Stimulated activated CD4-positive, alpha-beta T cell treated with anti-CD3 and anti-CD28 coated beads, Interleukin-4, amount 100 ng/mL, for 48 hours (primary cell): ENCODE measurements around the gene MBNL3.

Experiments
- DNase-seq, 2 donors: peaks; one replicate each; pipeline ENCODE4 v3.0.0-alpha.2; 2020; ENCODE audit warnings: low read depth in 2 of 2

The MBNL3 gene

DNA sequence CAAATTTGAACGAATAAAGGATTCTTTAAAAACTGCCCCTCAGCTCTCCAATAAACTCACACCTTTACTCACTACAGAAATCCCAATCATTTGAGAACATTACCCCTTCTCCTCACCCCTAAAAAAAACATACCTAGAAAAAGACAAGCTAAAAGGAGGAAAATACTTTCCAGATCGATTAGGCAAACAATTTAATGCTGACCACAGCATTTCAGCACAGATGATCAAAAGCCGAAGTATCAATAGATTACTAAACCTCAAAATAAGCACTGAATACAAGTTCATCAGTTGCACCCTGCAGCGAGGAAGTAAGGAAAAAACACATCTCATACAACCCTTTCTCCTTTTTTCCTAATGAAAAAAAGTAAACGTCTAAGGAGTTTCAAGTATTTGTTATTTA, 65.5 kb downstream of the MBNL3 start:
- DNase-seq: no peak

- DNase-seq: no peak
These were observed 73.8 kb downstream of the MBNL3 start for GRCh38 chrX:132415012-132415411.

GRCh38 chrX:132414404-132414803, 74.4 kb downstream of the MBNL3 start:
- DNase-seq: no peak

DNA sequence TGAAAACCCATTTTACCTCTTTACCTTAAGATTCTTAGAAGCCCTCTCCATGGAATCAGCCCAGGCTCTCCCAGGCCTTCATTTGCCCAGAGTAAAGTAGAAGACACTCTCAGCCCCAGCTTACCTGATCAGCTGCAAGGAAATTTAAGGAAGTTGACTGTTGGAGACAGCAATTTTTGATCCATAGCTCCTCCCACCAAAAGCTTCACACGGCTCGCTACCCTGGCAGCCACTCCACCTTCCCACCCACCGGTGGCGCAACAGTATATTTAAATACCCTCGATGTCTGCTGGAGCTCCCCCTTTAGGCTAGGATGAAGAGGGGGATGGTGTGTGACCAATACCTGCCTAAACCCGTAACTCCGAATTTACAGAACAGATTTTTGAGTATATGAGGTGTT, 75.4 kb downstream of the MBNL3 start:
- no peak for DNase-seq

- DNase-seq: no peak
These were observed 76.6 kb downstream of the MBNL3 start for GRCh38 chrX:132412208-132412607.

- no peak for DNase-seq
These were observed 77.4 kb downstream of the MBNL3 start for GRCh38 chrX:132411310-132411977.

DNA sequence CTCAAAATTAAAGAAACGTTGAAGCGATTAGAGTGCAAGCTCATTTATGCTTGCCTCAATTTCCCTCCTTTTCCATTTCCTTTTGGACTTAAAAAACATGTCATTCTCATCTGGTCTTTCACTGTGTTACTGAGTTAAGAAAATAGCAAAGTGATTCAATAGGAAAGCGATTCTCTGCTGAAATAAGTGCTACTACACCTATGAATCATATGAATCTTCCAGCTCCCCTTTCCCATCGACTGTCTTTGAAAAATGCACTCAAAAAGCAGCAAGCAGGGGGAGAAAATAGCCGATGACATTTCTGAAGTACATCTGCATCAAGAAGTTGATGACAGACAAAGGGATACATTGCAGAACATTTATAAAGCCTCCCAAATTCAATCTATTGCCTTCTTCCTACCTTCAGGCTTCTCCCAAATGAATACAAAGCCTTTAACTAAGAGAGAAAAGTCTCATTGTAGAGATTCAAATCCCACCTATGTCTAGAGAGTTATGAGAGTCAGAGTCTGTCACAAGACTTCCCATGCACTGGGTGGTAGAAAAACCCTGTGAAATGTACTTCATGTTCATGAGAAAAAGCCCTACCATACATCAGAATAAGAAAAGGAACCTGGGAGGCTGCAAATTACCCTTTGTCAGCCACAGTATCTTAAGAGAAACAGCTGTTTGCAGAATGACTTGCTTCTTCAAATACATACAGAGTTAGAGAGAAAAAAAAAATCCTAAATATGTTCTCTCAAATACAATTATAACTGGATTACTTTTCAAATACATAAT, 78.9 kb downstream of the MBNL3 start:
- DNase-seq: no peak

- no peak for DNase-seq
These were observed 81.1 kb downstream of the MBNL3 start for GRCh38 chrX:132407691-132408090.

DNA sequence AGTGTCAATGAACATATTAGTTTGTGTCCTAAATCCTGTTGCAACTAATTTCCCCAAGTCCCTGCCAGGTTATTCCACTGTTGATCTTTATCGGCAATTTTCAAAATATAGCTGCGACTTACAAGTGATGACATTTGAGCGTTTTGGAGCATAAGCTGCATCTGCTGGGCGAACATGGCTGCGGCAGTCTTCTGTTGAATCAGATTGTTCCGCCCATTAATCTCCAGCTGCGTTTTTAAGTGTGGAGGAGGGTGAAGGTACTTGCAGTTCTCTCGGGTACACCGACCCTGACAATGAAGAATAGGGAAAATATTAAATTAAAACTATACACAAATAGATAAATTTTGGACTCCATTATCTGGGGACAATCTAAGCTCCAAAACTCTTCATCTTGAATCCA, 82.7 kb downstream of the MBNL3 start:
- no peak for DNase-seq

DNA sequence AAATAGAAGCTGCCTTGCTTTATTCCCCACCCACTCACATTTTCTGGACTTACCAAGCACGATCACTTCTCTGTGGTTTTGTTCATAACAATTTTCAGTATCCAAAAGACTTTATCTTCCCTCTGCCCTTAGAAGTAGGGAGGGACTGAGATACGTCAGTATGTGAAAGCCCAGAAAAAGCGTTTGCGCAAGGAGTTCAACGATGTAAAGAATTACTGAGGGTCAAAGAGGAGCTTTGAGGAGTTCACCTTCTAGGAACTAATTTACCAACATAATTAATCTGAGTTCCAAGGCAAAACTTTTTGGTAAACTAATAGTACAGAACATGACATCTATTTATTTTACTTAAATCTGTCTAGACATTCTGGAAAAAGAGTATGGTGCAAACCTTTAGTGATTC, 84.6 kb downstream of the MBNL3 start:
- DNase-seq: no peak

- no peak for DNase-seq
These were observed 86.9 kb downstream of the MBNL3 start for GRCh38 chrX:132401935-132402334.

GRCh38 chrX:132400706-132401105, 88.1 kb downstream of the MBNL3 start:
- no peak for DNase-seq

- DNase-seq: no peak
These were observed 93.2 kb downstream of the MBNL3 start for GRCh38 chrX:132395645-132396044.

GRCh38 chrX:132395026-132395425, 93.8 kb downstream of the MBNL3 start:
- no peak for DNase-seq

DNA sequence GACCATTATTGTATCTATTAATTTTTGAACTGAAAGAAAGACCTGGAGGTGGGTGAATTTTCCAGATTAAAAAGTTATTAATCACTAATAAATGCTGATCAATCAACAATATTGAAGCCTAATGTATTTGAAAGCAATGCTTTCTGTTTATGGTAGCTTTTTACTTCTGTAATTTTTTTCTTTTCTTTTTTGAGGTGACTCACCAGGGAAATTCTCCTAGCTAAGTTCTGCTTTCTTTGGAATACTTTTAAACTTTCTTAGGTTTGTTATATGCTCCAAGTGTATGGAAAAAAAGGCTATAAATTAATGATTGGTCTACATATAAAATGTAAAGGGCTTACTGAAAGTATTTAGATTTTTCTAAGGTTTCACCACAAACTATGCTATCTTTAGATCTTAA, 94.2 kb downstream of the MBNL3 start:
- DNase-seq: no peak

- DNase-seq: no peak
These were observed 94.8 kb downstream of the MBNL3 start for GRCh38 chrX:132393992-132394391.

DNA sequence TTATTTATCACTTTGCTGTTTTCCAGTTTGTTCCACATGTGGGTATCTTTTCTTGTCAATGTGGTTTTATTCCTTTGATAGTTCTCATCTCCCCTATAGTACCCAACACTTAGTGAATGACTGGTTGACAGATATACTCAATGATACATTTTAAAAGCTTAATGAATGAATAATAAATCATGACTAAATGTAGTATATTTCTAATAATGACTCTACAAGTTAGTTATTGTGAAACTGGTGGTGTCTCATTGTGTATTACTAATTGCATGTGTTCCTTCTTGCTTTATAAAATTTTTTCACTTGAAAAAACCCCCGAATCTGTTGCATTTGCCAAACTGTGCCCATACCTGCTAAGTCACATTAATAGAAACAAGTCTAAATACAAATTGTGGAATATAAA, 95.4 kb downstream of the MBNL3 start:
- DNase-seq: no peak

- no peak for DNase-seq
These were observed 95.8 kb downstream of the MBNL3 start for GRCh38 chrX:132393085-132393484.

DNA sequence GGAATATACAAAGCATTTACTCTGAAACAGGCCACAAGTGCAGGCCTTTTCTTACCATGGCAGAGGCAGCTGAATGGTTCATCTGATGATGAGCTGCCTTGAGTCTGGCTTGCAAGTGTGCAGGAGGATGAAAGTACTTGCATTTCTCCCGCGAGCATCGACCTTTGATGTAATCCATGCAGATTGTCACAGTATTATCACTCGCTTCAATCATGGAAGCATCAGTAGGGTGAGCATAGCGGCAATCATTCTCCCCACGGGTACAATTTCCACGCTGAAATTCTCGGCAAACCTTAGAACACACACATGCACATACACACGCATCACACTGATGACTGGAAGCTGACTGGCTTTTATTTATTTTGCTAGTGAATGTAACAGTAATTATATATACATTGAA, 98.0 kb downstream of the MBNL3 start:
- DNase-seq: no peak

GRCh38 chrX:132389480-132389879, 99.4 kb downstream of the MBNL3 start:
- DNase-seq: no peak

DNA sequence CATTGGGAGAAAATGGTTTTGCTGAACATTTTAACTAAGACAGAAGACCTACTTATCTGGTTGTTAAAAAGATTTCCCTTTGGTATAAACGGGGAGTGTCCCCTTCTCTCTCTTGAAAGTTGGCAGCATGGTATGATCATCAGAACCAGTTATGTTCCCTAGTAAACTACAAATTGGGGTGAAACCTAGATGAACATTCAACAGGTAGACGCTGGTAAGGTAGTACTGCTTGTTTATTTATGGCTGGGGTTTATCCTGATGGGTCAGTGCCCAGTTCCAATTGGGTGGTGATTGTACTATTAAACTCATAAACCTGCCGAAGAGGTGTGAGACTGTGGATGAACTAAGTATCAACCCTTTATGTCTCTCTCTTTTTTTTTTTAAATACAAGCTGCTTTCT, 100.5 kb downstream of the MBNL3 start:
- DNase-seq: no peak

DNA sequence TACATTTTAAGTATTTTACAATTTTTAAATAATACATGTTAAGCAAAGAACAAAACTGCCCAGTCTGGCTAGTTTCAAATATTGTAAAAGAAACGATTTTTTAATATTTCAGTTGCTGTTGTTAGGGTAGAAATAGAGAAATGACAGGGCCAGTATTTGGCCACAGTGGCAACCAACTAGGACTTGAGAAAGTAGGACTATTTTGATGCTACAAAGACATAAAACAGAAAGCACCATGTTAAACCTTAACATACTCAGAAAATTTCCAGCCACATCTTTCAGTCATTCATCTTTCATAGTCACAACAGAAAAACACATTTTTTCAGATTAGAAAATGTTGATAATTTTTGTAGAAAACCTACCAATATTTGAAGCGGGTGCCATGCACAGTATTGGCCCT, 104.5 kb downstream of the MBNL3 start:
- no peak for DNase-seq

DNA sequence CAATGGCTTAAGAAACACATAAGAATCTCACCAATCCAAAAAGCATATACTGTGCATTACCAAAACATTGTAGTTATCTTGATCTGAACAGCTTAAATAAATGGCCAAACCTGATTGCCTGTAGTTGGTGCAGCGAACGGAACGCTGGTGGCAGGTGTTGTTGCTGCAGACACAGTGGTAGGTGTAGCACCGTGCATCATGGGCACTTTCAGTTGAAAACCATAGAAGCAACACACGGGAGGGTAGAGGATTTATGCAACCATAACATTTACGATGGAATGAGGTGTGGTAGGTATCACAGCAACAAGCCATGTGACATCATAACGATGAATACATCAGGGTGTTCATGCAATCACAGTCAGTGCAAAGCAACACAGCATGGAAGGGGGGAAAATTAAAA, 106.8 kb downstream of the MBNL3 start:
- no peak for DNase-seq

DNA sequence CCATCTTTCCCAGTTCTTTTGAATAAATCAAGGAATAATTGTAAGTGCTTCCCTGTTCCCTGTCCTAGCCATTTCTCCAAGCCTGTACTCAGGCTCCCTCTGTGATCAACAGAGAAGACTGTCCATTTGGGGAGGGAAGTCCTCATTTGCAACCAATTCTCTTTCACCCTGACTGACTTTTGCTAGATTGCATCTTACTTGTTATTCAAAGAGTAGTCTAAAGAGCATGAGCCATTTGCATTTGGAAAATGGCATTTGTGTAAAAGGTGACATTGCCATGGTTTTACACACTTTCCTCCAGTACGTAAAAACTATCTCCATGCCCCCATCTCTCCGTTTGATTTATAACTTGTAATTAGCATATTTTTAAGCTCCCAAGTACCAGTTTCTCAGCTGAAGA, 110.6 kb downstream of the MBNL3 start:
- DNase-seq: no peak
